ENCODE results near the gene CDH22. TPM values are rescaled to one million over a fixed set of nuclear protein-coding genes. Genes with fewer than 3 reads are reported as not detected.

CDH22 gene
- total and polyA plus RNA-seq, 12 donors: 0.19 to 2.9 (median 0.97) TPM; not detected in 4

DNA sequence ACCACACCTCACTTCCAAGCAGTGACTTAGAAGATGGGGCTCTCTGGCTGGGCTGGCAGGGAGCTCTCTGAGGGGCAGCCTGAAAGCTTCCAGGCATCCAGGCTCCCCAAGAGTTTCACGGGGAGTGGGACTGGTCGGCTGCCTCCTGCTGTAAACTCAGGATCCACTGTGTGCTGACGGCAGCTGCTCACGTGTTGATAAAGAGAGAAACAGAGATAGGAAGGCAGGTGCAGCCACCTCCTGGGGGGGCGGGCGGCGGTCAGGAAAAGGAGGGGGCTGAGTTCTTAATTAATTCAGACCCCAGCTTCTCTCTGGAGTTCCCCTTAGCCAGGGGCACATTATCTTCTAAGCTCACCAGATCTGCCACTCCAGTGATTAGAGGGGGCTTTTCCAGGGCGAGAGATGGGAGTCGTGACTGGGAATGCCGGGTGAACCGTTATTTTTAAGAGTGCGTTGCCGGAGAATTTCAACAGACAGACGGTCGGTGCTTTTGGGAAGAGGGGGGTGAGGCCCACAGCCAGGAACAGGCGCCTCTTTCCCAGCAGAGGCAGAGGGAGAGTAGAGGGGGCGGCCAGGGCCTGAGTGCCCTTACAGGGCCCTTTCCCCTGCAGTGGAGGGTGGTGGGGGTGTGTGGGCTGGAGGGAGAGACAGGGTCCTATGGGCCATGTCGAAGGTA, 119.3 kb downstream of the CDH22 start:
- H3K27me3 ChIP-seq: no peaks in the 10 kb centered on the region
- H3K4me3 ChIP-seq: no peak overlapping the region
- no peak for DNase-seq
- intact Hi-C loops (cut with DNase I): no loop called here
- no peak overlapping the region for H3K27ac ChIP-seq
- no peaks in the 10 kb centered on the region for H3K4me1 ChIP-seq (replicated peaks in 1 of 2)
- WGBS, 4 donors: 48 to 56% (median 55%) methylated on average over 8 to 18 of the region's 18 CpGs
- no peaks in the 10 kb centered on the region for H3K36me3 ChIP-seq (replicated peaks in 1 of 2)
- no peaks in the 10 kb centered on the region for H3K9me3 ChIP-seq (replicated peaks in 1 of 3)
- TF ChIP-seq POLR2A (IDR thresholded peaks at IDR 0.05): no peak
- TF ChIP-seq, protein P1, sequence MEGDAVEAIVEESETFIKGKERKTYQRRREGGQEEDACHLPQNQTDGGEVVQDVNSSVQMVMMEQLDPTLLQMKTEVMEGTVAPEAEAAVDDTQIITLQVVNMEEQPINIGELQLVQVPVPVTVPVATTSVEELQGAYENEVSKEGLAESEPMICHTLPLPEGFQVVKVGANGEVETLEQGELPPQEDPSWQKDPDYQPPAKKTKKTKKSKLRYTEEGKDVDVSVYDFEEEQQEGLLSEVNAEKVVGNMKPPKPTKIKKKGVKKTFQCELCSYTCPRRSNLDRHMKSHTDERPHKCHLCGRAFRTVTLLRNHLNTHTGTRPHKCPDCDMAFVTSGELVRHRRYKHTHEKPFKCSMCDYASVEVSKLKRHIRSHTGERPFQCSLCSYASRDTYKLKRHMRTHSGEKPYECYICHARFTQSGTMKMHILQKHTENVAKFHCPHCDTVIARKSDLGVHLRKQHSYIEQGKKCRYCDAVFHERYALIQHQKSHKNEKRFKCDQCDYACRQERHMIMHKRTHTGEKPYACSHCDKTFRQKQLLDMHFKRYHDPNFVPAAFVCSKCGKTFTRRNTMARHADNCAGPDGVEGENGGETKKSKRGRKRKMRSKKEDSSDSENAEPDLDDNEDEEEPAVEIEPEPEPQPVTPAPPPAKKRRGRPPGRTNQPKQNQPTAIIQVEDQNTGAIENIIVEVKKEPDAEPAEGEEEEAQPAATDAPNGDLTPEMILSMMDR (IDR thresholded peaks at IDR 0.05): no peak

DNA sequence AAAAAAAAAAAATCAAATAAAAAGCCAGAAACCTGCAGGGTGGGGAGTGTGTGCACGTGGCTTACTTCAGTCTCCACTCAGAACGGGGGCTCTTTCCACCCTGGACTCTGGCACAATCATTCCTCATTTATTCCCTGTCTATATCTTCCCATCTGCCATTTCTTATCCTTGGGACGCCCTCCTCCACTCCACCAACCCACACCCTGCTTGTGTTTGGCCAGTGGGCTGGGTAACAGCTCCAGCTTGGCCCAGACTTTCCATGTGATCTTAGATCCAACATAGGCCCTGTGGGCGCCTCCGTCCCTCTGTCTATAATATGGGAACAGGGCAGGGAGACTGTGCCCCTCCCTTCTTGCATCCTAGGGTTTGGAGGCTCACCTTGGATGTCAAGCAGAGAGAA, 122.1 kb downstream of the CDH22 start:
- H3K4me3 ChIP-seq: no peak overlapping the region
- no peaks in the 10 kb centered on the region for H3K4me1 ChIP-seq (replicated peaks in 1 of 2)
- H3K9me3 ChIP-seq (replicated peaks in 1 of 3): no peaks in the 10 kb centered on the region
- no peak overlapping the region for H3K27ac ChIP-seq
- TF ChIP-seq POLR2A (IDR thresholded peaks at IDR 0.05): no peak
- TF ChIP-seq, protein P1 (IDR thresholded peaks at IDR 0.05): no peak
- 80 to 90% (median 87%) methylated on average over 3 to 5 of the region's 5 CpGs for WGBS, 4 donors
- no peak for DNase-seq
- no peaks in the 10 kb centered on the region for H3K36me3 ChIP-seq (replicated peaks in 1 of 2)
- intact Hi-C loops (cut with DNase I): no loop called here
- no peaks in the 10 kb centered on the region for H3K27me3 ChIP-seq

DNA sequence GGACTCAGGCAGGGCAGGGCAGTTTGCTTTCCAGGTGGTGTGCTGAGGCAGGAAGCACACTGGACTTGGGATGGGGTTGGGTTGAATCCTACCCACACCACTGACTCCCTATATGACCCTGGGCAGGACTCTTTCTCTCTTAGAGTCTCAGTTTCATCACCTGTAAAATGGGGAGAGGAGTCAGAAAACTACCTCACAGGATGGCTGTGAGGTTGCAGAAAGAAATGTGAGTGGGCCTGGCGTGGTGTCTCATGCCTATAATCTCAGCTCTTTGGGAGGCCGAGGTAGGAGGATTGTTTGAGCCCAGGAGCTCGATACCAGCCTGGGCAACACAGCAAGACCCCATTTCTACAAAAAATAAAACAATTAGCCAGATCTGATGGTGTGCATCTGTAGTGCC, 122.9 kb downstream of the CDH22 start:
- no peaks in the 10 kb centered on the region for H3K4me1 ChIP-seq (replicated peaks in 1 of 2)
- TF ChIP-seq POLR2A (IDR thresholded peaks at IDR 0.05): no peak
- H3K36me3 ChIP-seq (replicated peaks in 1 of 2): no peaks in the 10 kb centered on the region
- no peaks in the 10 kb centered on the region for H3K27me3 ChIP-seq
- intact Hi-C loops (cut with DNase I): no loop called here
- WGBS, 4 donors: 85 to 95% (median 91%) methylated on average over 3 of the region's 3 CpGs
- H3K9me3 ChIP-seq (replicated peaks in 1 of 3): no peaks in the 10 kb centered on the region
- DNase-seq: no peak
- no peak overlapping the region for H3K4me3 ChIP-seq
- H3K27ac ChIP-seq: no peak overlapping the region

DNA sequence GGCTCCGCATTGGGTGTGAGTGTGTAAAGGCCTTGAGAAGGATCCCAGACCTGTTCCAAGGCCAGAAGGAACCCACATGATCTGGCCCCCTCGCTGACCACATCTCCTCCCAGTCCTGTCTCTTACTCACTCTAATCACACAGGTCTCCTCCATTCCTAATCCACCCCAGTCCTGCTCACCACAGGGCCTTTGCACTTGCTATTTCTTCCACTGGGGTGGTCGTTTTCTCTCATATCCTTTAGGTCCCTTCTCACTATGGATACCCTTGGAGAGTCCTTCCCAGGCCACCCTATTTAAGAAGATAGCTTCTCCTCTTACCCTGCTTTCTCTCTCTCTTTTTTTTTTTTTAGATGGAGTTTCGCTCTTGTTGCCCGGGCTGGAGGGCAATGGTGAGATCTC, 124.5 kb downstream of the CDH22 start:
- no peak for DNase-seq
- no peak overlapping the region for H3K4me3 ChIP-seq
- no peak overlapping the region for H3K27ac ChIP-seq
- no peaks in the 10 kb centered on the region for H3K4me1 ChIP-seq (replicated peaks in 1 of 2)
- no peaks in the 10 kb centered on the region for H3K9me3 ChIP-seq (replicated peaks in 1 of 3)
- WGBS, 4 donors: 62 to 81% (median 69%) methylated on average over 5 of the region's 5 CpGs
- TF ChIP-seq, protein P1 (IDR thresholded peaks at IDR 0.05): no peak
- no peak for TF ChIP-seq POLR2A (IDR thresholded peaks at IDR 0.05)
- intact Hi-C loops (cut with DNase I): no loop called here
- no peaks in the 10 kb centered on the region for H3K27me3 ChIP-seq
- H3K36me3 ChIP-seq (replicated peaks in 1 of 2): no peaks in the 10 kb centered on the region

Data from adrenal gland (tissue), 12 donors.